HCT116 (cell line): ENCODE results near the gene AKR1E2. TPM values are rescaled to one million over a fixed set of nuclear protein-coding genes. Genes with fewer than 3 reads are reported as not detected.
A peak's percentile ranks its signal among the peaks of the same experiment; 100 is the strongest.

ENCODE experiments used
- ATAC-seq: fragments of 200-7000 bp; cut with Tn5 transposase; 2 replicates; pipeline ENCODE4 v1.9.1; 2020; ENCODE audit warnings: mild to moderate bottlenecking, moderate library complexity
- Bru-seq: library from RNA; stranded (reverse); fragments of 400-500 nt; gene quantifications from one replicate; lab custom pipeline; 2021; lab: Mats Ljungman, UMichigan
- BruChase-seq, 2 experiments: library from RNA; stranded (reverse); fragments of 400-500 nt; gene quantifications; one replicate each; lab custom pipeline; 2021; lab: Mats Ljungman, UMichigan
- BruUV-seq: library from RNA; stranded (reverse); fragments of 400-500 nt; replicated peaks from 2 replicates; lab custom pipeline; 2021; lab: Mats Ljungman, UMichigan
- CTCF ChIA-PET: fragments of 300-600 bp; sonication (Branson Sonifier 250); formaldehyde crosslinking; loops from one replicate; lab custom pipeline; 2021; ENCODE audit warnings: antibody characterized with exemption; lab: Charles Lee
- POLR2A ChIA-PET: fragments of 300-600, 350-600 bp; sonication (Branson Sonifier 250); formaldehyde crosslinking; loops from one replicate; lab custom pipeline; 2021; ENCODE audit warnings: antibody characterized with exemption; lab: Charles Lee
- RAD21 ChIA-PET, 2 experiments: fragments of 300-600 bp; sonication (Branson Sonifier 250); formaldehyde crosslinking; loops; one replicate each; lab custom pipeline; 2023; ENCODE audit warnings: low total read pairs in 2 of 2; ENCODE audit not compliant: uncharacterized antibody in 2 of 2, unreplicated experiment in 2 of 2, low non-redundant PET in 1 of 2; lab: Charles Lee
- DNase-seq: peaks from one replicate; pipeline ENCODE4 v3.0.0-alpha.2; 2010; ENCODE audit warnings: low read depth, low spot score
- H2AFZ ChIP-seq: fragments of 200-600 bp; shearing (Covaris generic), sonication (generic); 2 replicates; pipeline ENCODE4 v1.6.1; 2017; ENCODE audit warnings: low read depth, mixed run types, mixed read lengths, antibody characterized with exemption, low read length; ENCODE audit not compliant: poor library complexity, severe bottlenecking
- H3K27ac ChIP-seq: 2 replicates; pipeline ENCODE4 v1.5.1; 2012; ENCODE audit warnings: low read depth, low read length
- H3K27me3 ChIP-seq: fragments of 200-600 bp; sonication (generic); 2 replicates; pipeline ENCODE4 v1.6.1; 2016; ENCODE audit warnings: mixed run types, low read length, mixed read lengths; ENCODE audit not compliant: insufficient read depth
- H3K36me3 ChIP-seq, 2 experiments: fragments of 200-500 bp in 1 of 2; fragments of 200-600 bp in 1 of 2; sonication (Bioruptor generic) in 1 of 2; sonication (generic) in 1 of 2; 2 replicates each; pipeline versions ENCODE4 v1.5.1 to v1.6.1; 2014 to 2016; ENCODE audit warnings: low read length in 2 of 2, inconsistent platforms in 1 of 2, mixed read lengths in 1 of 2, mixed run types in 1 of 2; ENCODE audit not compliant: insufficient read depth in 2 of 2, control insufficient read depth in 1 of 2
- H3K4me1 ChIP-seq, 2 experiments: fragments of 200-600 bp in 1 of 2; sonication (generic) in 1 of 2; 2 replicates each; pipeline versions ENCODE4 v1.5.1 to v1.6.1; 2012 to 2017; ENCODE audit warnings: low read length in 2 of 2, inconsistent platforms in 1 of 2, mild to moderate bottlenecking in 1 of 2, mixed read lengths in 1 of 2, mixed run types in 1 of 2, moderate library complexity in 1 of 2; ENCODE audit not compliant: insufficient read depth in 2 of 2, control insufficient read depth in 1 of 2
- H3K4me2 ChIP-seq: fragments of 200-600 bp; sonication (generic); 2 replicates; pipeline ENCODE4 v1.6.1; 2017; ENCODE audit warnings: mixed run types, low read length, mixed read lengths
- H3K4me3 ChIP-seq, 2 experiments: fragments of 200-600 bp in 1 of 2; sonication (generic) in 1 of 2; replicated peaks in 1 of 2; 2 replicates each; pipeline ENCODE4 v1.5.1; 2011 to 2016; ENCODE audit warnings: low read length in 2 of 2, control low read depth in 1 of 2, low read depth in 1 of 2, mild to moderate bottlenecking in 1 of 2, mixed read lengths in 1 of 2, mixed run types in 1 of 2
- H3K79me2 ChIP-seq: fragments of 200-600 bp; sonication (generic); 2 replicates; pipeline ENCODE4 v1.6.1; 2017; ENCODE audit warnings: mild to moderate bottlenecking, mixed run types, low read length, moderate library complexity, mixed read lengths; ENCODE audit not compliant: insufficient read depth
- H3K9ac ChIP-seq: fragments of 200-600 bp; sonication (generic); 2 replicates; pipeline ENCODE4 v1.6.1; 2016; ENCODE audit warnings: low read length, mixed read lengths
- H3K9me2 ChIP-seq: fragments of 200-600 bp; sonication (generic), shearing (Covaris generic); 2 replicates; pipeline ENCODE4 v1.6.1; 2017; ENCODE audit warnings: mixed run types, mild to moderate bottlenecking, moderate library complexity; ENCODE audit not compliant: insufficient read depth
- H3K9me3 ChIP-seq, 2 experiments: fragments of 200-500 bp in 1 of 2; fragments of 200-600 bp in 1 of 2; sonication (Bioruptor generic) in 1 of 2; sonication (generic) in 1 of 2; 2 replicates each; pipeline ENCODE4 v1.6.1; 2014 to 2017; ENCODE audit warnings: low read length in 2 of 2, mixed read lengths in 2 of 2, inconsistent platforms in 1 of 2, low read depth in 1 of 2, mild to moderate bottlenecking in 1 of 2, mixed run types in 1 of 2, moderate library complexity in 1 of 2; ENCODE audit not compliant: control insufficient read depth in 1 of 2, insufficient read depth in 1 of 2
- H4K20me1 ChIP-seq: fragments of 200-600 bp; sonication (generic), shearing (Covaris generic); 2 replicates; pipeline ENCODE4 v1.6.1; 2017; ENCODE audit warnings: mixed run types, mild to moderate bottlenecking, moderate library complexity; ENCODE audit not compliant: insufficient read depth
- CBX3 ChIP-seq: IDR thresholded peaks from 2 replicates; pipeline ENCODE4 v1.6.1; 2012; ENCODE audit warnings: low read depth
- CEBPB ChIP-seq: IDR thresholded peaks from 2 replicates; pipeline ENCODE4 v1.6.1; 2012; ENCODE audit warnings: low read depth
- CTCF ChIP-seq, 3 experiments: fragments of 200-600 bp in 1 of 3; sonication (generic) in 1 of 3; IDR thresholded peaks in 2 of 3; conservative IDR thresholded peaks in 1 of 3; 2 replicates each; pipeline ENCODE4 v1.5.1; 2012 to 2017; ENCODE audit warnings: low read depth in 2 of 3, low read length in 2 of 3, antibody characterized with exemption in 1 of 3, borderline replicate concordance in 1 of 3, control low read depth in 1 of 3, mild to moderate bottlenecking in 1 of 3, mixed read lengths in 1 of 3, mixed run types in 1 of 3, moderate library complexity in 1 of 3; ENCODE audit not compliant: insufficient read depth in 1 of 3
- EGR1 ChIP-seq: IDR thresholded peaks from 2 replicates; pipeline ENCODE4 v1.6.1; 2012; ENCODE audit warnings: low read depth
- ELF1 ChIP-seq: IDR thresholded peaks from 2 replicates; pipeline ENCODE4 v1.6.1; 2012; ENCODE audit warnings: low read depth, borderline replicate concordance
- EZH2phosphoT487 ChIP-seq: fragments of 200-600 bp; IDR thresholded peaks from 2 replicates; pipeline ENCODE4 v1.6.1; 2018; ENCODE audit warnings: antibody characterized with exemption, borderline replicate concordance
- FOSL1 ChIP-seq: IDR thresholded peaks from 2 replicates; pipeline ENCODE4 v1.6.1; 2012; ENCODE audit warnings: low read depth
- JUND ChIP-seq: IDR thresholded peaks from 2 replicates; pipeline ENCODE4 v1.6.1; 2012
- MAX ChIP-seq: IDR thresholded peaks from 2 replicates; pipeline ENCODE4 v1.6.1; 2012
- POLR2AphosphoS5 ChIP-seq: IDR thresholded peaks from 2 replicates; pipeline ENCODE4 v1.6.1; 2011; ENCODE audit warnings: mild to moderate bottlenecking, low read depth, low read length, moderate library complexity
- RAD21 ChIP-seq: IDR thresholded peaks from 2 replicates; pipeline ENCODE4 v1.6.1; 2012; ENCODE audit warnings: low read depth, mild to moderate bottlenecking
- REST ChIP-seq: IDR thresholded peaks from 2 replicates; pipeline ENCODE4 v1.6.1; 2012; ENCODE audit warnings: low read depth
- SP1 ChIP-seq: IDR thresholded peaks from 2 replicates; pipeline ENCODE4 v1.6.1; 2012; ENCODE audit warnings: low read depth
- TCF7L2 ChIP-seq: IDR thresholded peaks from 2 replicates; pipeline ENCODE4 v1.7.0; 2011; ENCODE audit warnings: borderline replicate concordance, inconsistent platforms; ENCODE audit not compliant: insufficient read depth, insufficient read length; ENCODE audit errors: extremely low read depth
- YY1 ChIP-seq: IDR thresholded peaks from 2 replicates; pipeline ENCODE4 v1.6.1; 2011; ENCODE audit warnings: low read length, low read depth, moderate library complexity, mild to moderate bottlenecking; ENCODE audit not compliant: insufficient replicate concordance; ENCODE audit errors: extremely low read depth
- ZFX ChIP-seq: fragments of 450-650 bp; IDR thresholded peaks from 2 replicates; pipeline ENCODE4 v1.6.1; 2017
- ZNF274 ChIP-seq: fragments of 200-500 bp; sonication (Bioruptor generic); IDR thresholded peaks from 2 replicates; pipeline ENCODE4 v1.6.1; 2014; ENCODE audit warnings: mild to moderate bottlenecking, low read depth, low read length, inconsistent platforms
- intact Hi-C: fragments of 100-400 bp; cut with micrococcal nuclease; formaldehyde crosslinking; loops from 2 replicates; pipeline ENCODE4 v1.10.0; 2022
- long read RNA-seq: library from polyadenylated mRNA; unstranded; transcript quantifications from one replicate; pipeline ENCODE4 v2.0.0, GENCODE V29; 2021; ENCODE audit not compliant: unreplicated experiment
- polyA plus RNA-seq: library from polyadenylated mRNA; unstranded; fragments of >200 nt; gene quantifications from 2 replicates; pipeline ENCODE4 v1.2.1, GENCODE V29; 2012; ENCODE audit warnings: missing spikeins
- total RNA-seq: library from RNA; stranded (reverse); gene quantifications from one replicate; pipeline ENCODE4 v1.2.1, GENCODE V29; 2021; ENCODE audit not compliant: unreplicated experiment

The AKR1E2 gene
- total RNA-seq (5.0 TPM), Bru-seq, nascent RNA (percentile 55 among the genes with signal in this experiment), BruChase-seq, experiment 1, labeled RNA remaining after a 6-hour chase (percentile 40 among the genes with signal in this experiment), BruChase-seq, experiment 2, labeled RNA remaining after a 2-hour chase (percentile 59 among the genes with signal in this experiment)
- 4.9 and 5.3 TPM in 2 replicates for polyA plus RNA-seq
- long read RNA-seq, partial matches to known transcripts: 1 of 6 reads
- long read RNA-seq, other reads (novel, unspliced or antisense): 3 of 6 reads

- peak; percentile 83 for DNase-seq
- Histone ChIP-seq H3K4me1 (peaks cover 0 to 17% of the 10 kb centered on the region in 2 experiments; a peak in 1 of 4 replicates), H3K27me3 (no peaks in the 10 kb centered on the region), H3K27ac (peak within 1 kb of the TSS; percentile 65), H4K20me1 (no peaks in the 10 kb centered on the region), H3K9ac (peak within 1 kb of the TSS; percentile 57), H3K4me2 (peak within 1 kb of the TSS; percentile 77), H2AFZ (no peak within 1 kb of the TSS), H3K79me2 (no peaks in the 10 kb centered on the region), H3K36me3 (no peaks in the 10 kb centered on the region), H3K4me3 (peak within 1 kb of the TSS; percentile 52 to 56), H3K9me3 (no peaks in the 10 kb centered on the region), H3K9me2 (no peaks in the 10 kb centered on the region)
- CTCF ChIA-PET: interaction anchor here (1.2 to 2.0 kb wide), 3 partner anchors 11 to 804 kb away, joined by 4 to 8 read pairs (median 7); no protein-coding TSS in a partner anchor
- intact Hi-C loops: no loop called here
- POLR2A ChIA-PET: interaction anchor here (0.7 to 2.4 kb wide), 3 partner anchors 10 to 41 kb away, joined by 4 to 5 read pairs (median 4); no protein-coding TSS in a partner anchor
- BruUV-seq: no TSS peak
- RAD21 ChIA-PET: no interaction called here
- ATAC-seq: peak; percentile 88
- TF ChIP-seq YY1 (peak; percentile 43), CBX3 (peak; percentile 84; the same call in 1 of the 2 replicates), TCF7L2 (no peak), EZH2phosphoT487 (no peak), MAX (peak; percentile 90), ZFX (peak; percentile 49), POLR2AphosphoS5 (no peak), EGR1 (no peak), ZNF274 (no peak), RAD21 (no peak), CEBPB (no peak), ELF1 (no peak), SP1 (peak; percentile 94), JUND (no peak), REST (no peak), FOSL1 (no peak), CTCF (IDR thresholded peaks at IDR 0.05 in 2 of 3, conservative IDR thresholded peaks at IDR 0.05 in 1 of 3; ENCODE audit: borderline replicate concordance in 1 of 3, insufficient read depth in 1 of 3, low read depth in 2 of 3, low read length in 2 of 3) (no peak)
Measured at GRCh38 chr10:4825868-4826791, at the start of gene AKR1E2. Gene AKR1E2, plus strand, starts transcription at chr10:4826207. Its CDS starts 118 bp downstream, at chr10:4826325.
